ENCODE data around the gene EGFLAM.

EGFLAM gene

DNA sequence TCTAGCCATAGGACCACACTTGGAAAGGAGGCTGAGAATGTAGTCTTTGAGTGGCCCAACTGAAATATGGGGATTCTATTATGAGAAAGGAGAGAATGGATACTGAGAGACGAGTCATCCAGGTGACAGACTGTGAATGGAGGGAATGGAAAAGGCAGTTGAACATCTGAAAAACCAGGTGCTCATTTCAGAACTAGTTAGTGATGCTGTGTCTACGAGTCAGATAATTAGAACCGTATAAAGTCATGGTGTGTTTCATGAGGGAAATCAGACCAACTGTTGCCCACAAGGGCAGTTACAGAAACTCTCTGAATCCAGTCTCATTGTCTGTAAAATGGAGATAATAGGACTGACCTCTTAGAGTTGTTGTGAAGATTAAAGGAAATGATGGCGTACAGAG is 86.5 kb downstream of the EGFLAM start:
- Mint-ChIP-seq H3K4me3 (no peak overlapping the region), H3K36me3 (ENCODE audit: insufficient read depth) (no peaks in the 10 kb centered on the region), H3K4me1 (no peaks in the 10 kb centered on the region), H3K9me3 (no peaks in the 10 kb centered on the region), H3K27me3 (peaks cover 34% of the 10 kb centered on the region), H3K27ac (ENCODE audit: low read depth) (no peak overlapping the region)
- ATAC-seq (replicated peaks; ENCODE audit: extremely low read depth, poor library complexity, severe bottlenecking) (no peak), DNase-seq (ENCODE audit: low spot score in 2 of 2) (no peak)

DNA sequence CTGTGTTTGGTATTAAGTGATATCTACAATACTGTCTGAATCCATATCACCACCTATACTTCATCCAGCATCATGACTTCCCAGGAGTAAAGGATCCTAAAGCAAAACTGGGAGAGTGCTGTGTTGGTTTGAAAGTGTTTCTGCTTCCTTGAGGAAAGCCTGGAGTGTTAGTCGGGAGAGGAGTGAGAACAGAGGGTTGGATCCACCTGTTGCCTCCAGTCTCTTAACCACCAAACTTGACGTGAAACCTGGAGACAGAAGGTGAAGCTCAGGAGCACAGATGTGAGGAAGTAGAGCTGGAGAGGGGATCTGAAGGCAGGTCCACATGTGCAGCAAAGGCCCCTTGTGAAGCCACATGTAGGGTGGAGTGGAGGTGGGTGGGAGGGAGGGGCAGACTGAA is 88.2 kb downstream of the EGFLAM start:
- H3K27me3 Mint-ChIP-seq, result peaks cover 17% of the 10 kb centered on the region
- no peak for ATAC-seq (replicated peaks; ENCODE audit: extremely low read depth, poor library complexity, severe bottlenecking)
- H3K9me3 Mint-ChIP-seq, result no peaks in the 10 kb centered on the region
- no peak for DNase-seq (ENCODE audit: low spot score in 2 of 2)
- no peak overlapping the region for H3K4me3 Mint-ChIP-seq
- H3K27ac Mint-ChIP-seq (ENCODE audit: low read depth), result no peak overlapping the region
- H3K36me3 Mint-ChIP-seq (ENCODE audit: insufficient read depth), result no peaks in the 10 kb centered on the region
- H3K4me1 Mint-ChIP-seq, result no peaks in the 10 kb centered on the region

DNA sequence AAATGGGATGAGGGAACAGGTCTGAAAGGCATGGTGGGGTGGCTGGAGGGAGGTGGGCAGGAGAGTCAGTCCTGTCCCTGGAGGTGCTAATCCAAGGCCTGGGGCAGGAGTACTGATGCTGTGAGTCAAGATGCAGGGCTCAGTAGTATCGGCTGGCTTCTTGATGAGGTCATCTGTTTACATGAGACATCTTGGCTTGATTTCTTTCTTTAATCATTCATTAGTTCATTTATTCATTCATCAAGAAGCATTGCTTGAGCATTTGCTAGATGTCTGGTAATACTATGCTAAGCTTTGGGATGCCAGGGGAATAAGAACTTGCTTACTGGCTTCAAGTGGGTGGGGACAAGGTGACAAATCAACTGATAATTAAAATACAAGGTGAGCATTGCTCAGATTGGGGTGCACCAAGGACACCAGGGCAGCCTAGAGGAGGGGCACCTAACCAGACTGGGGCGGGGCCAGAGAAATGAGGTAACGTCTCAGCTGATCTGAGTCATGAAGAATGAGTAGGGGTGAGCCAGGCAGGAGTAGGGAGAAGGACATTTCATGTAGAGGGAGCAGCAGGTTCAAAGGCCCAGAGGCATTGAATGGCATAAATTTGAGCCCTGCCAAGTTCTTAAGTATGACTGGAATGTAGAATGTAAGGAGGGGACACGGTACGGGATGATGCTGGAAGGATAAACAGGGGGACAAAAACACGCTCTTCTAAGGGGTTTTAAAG is 88.8 kb downstream of the EGFLAM start:
- no peak overlapping the region for H3K27ac Mint-ChIP-seq (ENCODE audit: low read depth)
- DNase-seq (ENCODE audit: low spot score in 2 of 2), result no peak
- H3K36me3 Mint-ChIP-seq (ENCODE audit: insufficient read depth), result no peaks in the 10 kb centered on the region
- no peak overlapping the region for H3K4me3 Mint-ChIP-seq
- H3K4me1 Mint-ChIP-seq, result no peaks in the 10 kb centered on the region
- H3K27me3 Mint-ChIP-seq, result peaks cover 12% of the 10 kb centered on the region
- H3K9me3 Mint-ChIP-seq, result no peaks in the 10 kb centered on the region
- no peak for ATAC-seq (replicated peaks; ENCODE audit: extremely low read depth, poor library complexity, severe bottlenecking)

DNA sequence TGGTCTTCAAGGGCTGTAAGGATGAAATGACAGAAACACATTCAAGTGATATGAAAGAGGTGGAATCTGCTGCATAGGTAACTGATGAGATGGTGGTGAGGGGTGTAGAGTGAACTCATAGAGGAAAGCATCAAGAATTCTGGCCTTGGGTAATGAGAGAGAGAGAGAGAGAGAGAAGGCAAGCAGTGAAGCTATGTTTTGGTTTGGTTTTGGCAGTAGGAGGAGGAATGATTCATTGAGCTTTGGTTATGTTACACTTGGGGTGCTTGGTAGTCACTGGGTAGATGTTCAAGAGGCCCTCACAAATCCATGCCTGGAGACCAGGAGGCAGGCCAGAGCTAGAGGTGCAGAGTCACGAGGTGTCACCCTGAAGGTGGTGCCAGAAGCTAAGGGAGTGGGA is 89.5 kb downstream of the EGFLAM start:
- H3K9me3 Mint-ChIP-seq, result no peaks in the 10 kb centered on the region
- DNase-seq (ENCODE audit: low spot score in 2 of 2) (no peak), ATAC-seq (replicated peaks; ENCODE audit: extremely low read depth, poor library complexity, severe bottlenecking) (no peak)
- H3K4me1 Mint-ChIP-seq, result no peaks in the 10 kb centered on the region
- H3K36me3 Mint-ChIP-seq (ENCODE audit: insufficient read depth), result no peaks in the 10 kb centered on the region
- no peak overlapping the region for H3K27ac Mint-ChIP-seq (ENCODE audit: low read depth)
- no peak overlapping the region for H3K4me3 Mint-ChIP-seq
- H3K27me3 Mint-ChIP-seq, result peaks cover 12% of the 10 kb centered on the region

DNA sequence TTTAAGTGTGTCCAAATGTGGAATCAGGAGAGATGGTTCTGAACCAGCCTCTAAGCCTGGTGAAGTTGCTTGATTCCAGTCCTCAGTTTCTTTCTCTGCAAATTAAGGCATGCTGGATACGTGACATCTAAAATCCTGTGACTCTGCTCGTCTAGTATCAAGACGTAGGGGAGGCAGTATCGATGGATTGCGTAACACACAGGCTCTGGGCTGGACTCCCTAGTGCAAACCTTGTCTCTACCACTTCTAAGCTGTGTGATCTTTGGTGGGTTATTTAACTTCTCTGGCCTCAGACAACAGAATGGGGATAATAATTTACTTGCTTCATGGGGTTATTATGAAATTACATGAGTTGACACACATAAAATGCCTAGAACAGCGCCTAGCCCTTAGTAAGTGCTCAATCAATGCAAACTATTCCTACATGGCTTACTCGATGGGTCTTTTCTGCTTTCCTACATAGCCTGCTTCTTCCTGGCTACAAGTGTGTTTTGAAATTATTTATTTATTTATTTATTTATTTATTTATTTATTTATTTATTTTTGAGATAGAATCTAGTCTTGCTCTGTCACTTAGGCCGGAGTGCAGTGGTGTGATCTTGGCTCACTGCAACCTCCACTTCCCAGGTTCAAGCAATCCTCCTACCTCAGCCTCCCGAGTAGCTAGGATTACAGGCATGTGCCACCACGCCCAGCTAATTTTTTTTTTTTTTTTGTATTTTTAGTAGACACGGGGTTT is 102.1 kb downstream of the EGFLAM start:
- no peaks in the 10 kb centered on the region for H3K4me1 Mint-ChIP-seq
- peaks cover 2% of the 10 kb centered on the region for H3K36me3 Mint-ChIP-seq (ENCODE audit: insufficient read depth)
- peaks cover 19% of the 10 kb centered on the region for H3K27me3 Mint-ChIP-seq
- DNase-seq (ENCODE audit: low spot score in 2 of 2) (no peak), ATAC-seq (replicated peaks; ENCODE audit: extremely low read depth, poor library complexity, severe bottlenecking) (no peak)
- H3K27ac Mint-ChIP-seq (ENCODE audit: low read depth), result no peak overlapping the region
- no peaks in the 10 kb centered on the region for H3K9me3 Mint-ChIP-seq
- no peak overlapping the region for H3K4me3 Mint-ChIP-seq

DNA sequence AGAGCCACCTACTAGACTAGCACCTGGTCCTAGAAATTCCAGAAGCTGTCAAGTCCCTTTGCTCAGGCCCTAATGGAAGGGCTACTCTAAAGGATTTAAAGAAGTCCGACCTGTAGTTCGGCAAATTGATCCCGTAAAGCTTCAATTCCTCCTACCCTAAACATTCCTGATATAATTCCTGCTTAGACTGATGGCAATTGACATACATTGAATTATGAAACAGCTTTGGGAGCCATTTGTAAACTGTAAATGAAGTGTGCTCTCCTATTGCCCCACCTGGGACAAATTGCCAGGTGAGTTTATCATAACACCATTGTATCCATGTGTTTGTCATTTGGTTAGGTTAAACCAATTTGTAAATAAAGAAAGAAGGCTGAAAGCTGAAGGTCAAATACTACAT is 104.4 kb downstream of the EGFLAM start:
- no peak for ATAC-seq (replicated peaks; ENCODE audit: extremely low read depth, poor library complexity, severe bottlenecking)
- H3K4me1 Mint-ChIP-seq, result no peaks in the 10 kb centered on the region
- peaks cover 30% of the 10 kb centered on the region for H3K27me3 Mint-ChIP-seq
- no peak overlapping the region for H3K27ac Mint-ChIP-seq (ENCODE audit: low read depth)
- no peak overlapping the region for H3K4me3 Mint-ChIP-seq
- DNase-seq (ENCODE audit: low spot score in 2 of 2), result no peak
- peaks cover 2% of the 10 kb centered on the region for H3K36me3 Mint-ChIP-seq (ENCODE audit: insufficient read depth)
- no peaks in the 10 kb centered on the region for H3K9me3 Mint-ChIP-seq

DNA sequence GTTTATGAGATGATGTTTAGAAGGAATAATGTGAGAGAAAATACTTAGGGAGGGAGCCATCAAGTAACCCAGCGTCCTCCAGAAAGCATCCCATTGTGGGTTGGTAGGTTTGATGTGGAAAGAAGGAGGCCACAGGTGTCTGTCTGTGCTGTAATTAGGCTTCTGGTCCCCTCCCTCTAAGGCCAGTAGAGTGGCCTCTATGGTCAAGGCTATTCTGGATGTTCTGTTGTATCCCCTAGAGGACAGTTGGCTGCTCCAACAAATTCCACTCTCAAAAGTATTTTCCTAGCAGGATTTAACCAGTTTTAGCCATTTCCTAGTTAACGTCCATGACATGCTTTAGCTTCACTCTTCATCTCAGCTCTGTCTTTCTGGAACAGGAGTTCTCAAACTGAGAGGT is 106.5 kb downstream of the EGFLAM start:
- Mint-ChIP-seq H3K4me1 (no peaks in the 10 kb centered on the region), H3K36me3 (ENCODE audit: insufficient read depth) (peaks cover 2% of the 10 kb centered on the region), H3K27ac (ENCODE audit: low read depth) (no peak overlapping the region), H3K27me3 (peaks cover 30% of the 10 kb centered on the region), H3K9me3 (no peaks in the 10 kb centered on the region), H3K4me3 (no peak overlapping the region)
- DNase-seq (ENCODE audit: low spot score in 2 of 2) (no peak), ATAC-seq (replicated peaks; ENCODE audit: extremely low read depth, poor library complexity, severe bottlenecking) (no peak)

DNA sequence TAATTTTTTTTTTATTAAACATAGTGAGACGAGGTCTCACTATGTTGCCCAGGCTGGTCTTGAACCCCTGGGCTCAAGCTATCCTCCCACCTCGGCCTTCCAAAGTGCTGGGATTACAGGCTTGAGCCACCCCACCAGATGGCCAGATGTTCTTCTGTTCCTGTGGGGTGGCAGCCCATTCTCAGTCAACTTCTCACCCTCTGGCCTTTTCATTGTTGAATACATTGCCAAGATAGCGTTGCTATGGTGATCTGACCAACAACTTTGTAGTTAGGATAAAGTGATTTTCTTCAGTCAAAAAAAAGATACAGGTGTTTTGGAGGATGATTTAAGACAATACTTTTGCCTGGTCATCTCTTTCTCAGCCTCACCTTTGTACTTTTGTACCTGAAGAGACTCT is 109.1 kb downstream of the EGFLAM start:
- H3K36me3 Mint-ChIP-seq (ENCODE audit: insufficient read depth), result peaks cover 2% of the 10 kb centered on the region

DNA sequence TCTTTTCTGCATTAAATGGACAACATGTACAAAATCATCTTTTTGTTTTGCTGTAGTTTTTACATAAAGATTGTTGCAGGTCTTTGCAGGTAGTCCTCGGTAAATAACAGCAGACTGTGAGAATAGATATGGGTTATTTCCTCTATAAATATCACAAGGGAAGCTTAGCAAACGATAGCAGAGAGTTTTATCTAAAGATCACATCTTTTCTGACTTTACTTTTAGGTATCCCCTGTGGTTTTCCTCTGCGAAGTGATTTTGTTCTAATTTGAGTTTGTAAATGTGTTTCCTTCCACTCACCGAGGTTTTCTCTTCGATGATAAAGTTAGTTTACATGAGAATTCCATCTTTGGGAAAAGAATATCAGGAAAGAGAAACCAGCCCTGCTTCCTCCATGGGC is 109.6 kb downstream of the EGFLAM start:
- H3K4me1 Mint-ChIP-seq, result no peaks in the 10 kb centered on the region
- H3K27ac Mint-ChIP-seq (ENCODE audit: low read depth), result no peak overlapping the region
- ATAC-seq (replicated peaks; ENCODE audit: extremely low read depth, poor library complexity, severe bottlenecking), result no peak
- H3K4me3 Mint-ChIP-seq, result no peak overlapping the region
- no peak for DNase-seq (ENCODE audit: low spot score in 2 of 2)
- no peaks in the 10 kb centered on the region for H3K9me3 Mint-ChIP-seq
- peaks cover 30% of the 10 kb centered on the region for H3K27me3 Mint-ChIP-seq
- peaks cover 2% of the 10 kb centered on the region for H3K36me3 Mint-ChIP-seq (ENCODE audit: insufficient read depth)

More for the DNA sequence above, 109.1 kb downstream of the EGFLAM start:
- ATAC-seq (replicated peaks; ENCODE audit: extremely low read depth, poor library complexity, severe bottlenecking), result no peak
- no peak overlapping the region for H3K27ac Mint-ChIP-seq (ENCODE audit: low read depth)
- no peak for DNase-seq (ENCODE audit: low spot score in 2 of 2)
- H3K4me3 Mint-ChIP-seq, result no peak overlapping the region
- no peaks in the 10 kb centered on the region for H3K9me3 Mint-ChIP-seq
- peaks cover 30% of the 10 kb centered on the region for H3K27me3 Mint-ChIP-seq
- no peaks in the 10 kb centered on the region for H3K4me1 Mint-ChIP-seq

DNA sequence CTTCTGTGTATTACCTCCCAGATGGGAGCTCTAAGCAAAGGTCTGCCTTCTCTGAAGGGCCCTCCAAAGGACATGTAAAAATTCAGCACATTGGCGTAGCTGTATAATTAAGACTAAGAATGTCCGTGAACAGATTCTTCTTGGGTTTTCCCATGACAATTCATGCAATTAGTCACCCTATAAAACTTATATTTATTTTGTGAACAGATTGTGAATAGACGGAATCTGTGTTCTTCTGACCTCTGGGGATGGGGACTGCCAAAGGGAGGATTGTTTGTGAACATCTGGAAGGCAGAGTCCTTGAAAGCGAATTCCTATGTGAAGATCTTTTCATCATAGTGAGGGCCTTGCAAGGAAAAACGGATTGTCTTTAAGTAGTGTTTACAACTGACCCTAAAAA is 111.3 kb downstream of the EGFLAM start:
- Mint-ChIP-seq H3K4me1 (no peaks in the 10 kb centered on the region), H3K27ac (ENCODE audit: low read depth) (no peak overlapping the region), H3K27me3 (peaks cover 32% of the 10 kb centered on the region), H3K36me3 (ENCODE audit: insufficient read depth) (no peaks in the 10 kb centered on the region), H3K4me3 (no peak overlapping the region), H3K9me3 (no peaks in the 10 kb centered on the region)
- DNase-seq (ENCODE audit: low spot score in 2 of 2) (no peak), ATAC-seq (replicated peaks; ENCODE audit: extremely low read depth, poor library complexity, severe bottlenecking) (no peak)

DNA sequence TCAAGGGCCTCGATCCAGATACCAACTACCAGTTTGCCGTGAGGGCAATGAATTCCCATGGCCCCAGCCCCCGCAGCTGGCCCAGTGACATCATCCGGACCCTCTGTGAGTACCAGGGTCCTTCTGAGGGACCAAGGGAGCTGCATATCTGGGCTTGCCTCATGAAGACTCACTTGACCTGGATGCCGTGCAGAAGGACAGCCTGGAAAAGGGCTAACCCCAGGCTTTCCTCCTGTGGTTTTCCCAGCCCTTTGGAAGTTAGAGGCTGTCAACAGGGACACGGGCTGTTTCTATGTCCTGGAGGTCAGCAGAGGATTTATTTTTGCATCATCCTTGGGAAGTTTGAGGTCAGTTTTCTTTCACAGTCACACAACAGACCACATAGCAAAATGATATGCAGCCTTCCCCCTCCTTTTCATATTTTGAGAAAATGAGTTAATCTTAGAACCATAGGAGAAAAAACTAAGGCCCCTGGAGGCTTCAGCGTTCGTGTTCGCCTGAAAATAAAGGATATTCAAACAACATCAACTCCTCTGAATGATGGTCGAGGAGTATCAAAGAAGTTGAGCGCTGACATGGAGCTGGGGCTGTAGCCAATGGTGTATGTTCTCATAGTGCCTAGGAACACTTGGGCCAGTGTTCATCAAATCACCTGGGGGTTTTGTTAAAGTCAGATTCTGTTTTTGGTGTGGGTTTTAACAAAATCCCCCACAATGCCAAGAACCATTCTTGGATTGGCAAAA is 112.2 kb downstream of the EGFLAM start:
- Mint-ChIP-seq H3K36me3 (ENCODE audit: insufficient read depth) (no peaks in the 10 kb centered on the region), H3K4me3 (no peak overlapping the region), H3K4me1 (no peaks in the 10 kb centered on the region), H3K9me3 (no peaks in the 10 kb centered on the region), H3K27ac (ENCODE audit: low read depth) (no peak overlapping the region), H3K27me3 (peaks cover 32% of the 10 kb centered on the region)
- no peak for ATAC-seq (replicated peaks; ENCODE audit: extremely low read depth, poor library complexity, severe bottlenecking)
- DNase-seq (ENCODE audit: low spot score in 2 of 2), result no peak

DNA sequence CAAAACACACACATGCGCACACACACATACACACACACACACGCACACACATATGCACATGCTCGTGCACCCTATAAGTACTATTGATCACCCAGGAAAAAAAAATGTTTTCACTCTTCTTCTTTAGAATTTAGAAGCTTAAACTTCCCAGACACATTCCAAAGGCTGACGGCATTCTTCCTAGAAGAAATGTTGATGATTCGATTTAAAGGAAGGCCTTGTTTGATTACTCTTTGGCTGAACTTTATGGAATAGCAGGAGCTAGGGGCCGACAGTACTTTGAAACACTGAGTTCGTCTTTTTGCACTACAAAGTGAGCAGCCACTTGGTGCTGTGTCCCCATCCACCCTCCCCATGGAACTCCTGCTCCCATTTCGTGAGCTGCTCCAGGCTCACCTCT is 113.2 kb downstream of the EGFLAM start:
- H3K9me3 Mint-ChIP-seq, result no peaks in the 10 kb centered on the region

DNA sequence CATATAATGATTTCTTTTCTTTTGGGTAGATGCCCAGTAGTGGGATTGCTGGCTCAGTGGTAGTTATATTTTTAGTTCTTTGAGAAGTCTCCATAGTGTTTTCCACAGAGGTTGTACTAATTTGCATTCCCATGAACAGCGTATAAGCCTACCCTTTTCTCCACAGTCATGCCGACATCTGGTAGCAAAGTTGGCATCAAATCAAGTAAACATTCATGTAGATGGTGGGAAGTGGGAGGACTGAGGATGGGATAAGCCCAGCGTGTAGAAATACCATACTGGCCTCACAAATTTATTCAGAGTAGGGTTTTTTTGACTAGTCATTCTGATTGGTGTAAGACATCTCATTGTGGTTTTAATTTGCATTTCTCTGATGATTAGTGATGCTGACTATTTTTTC is 115.4 kb downstream of the EGFLAM start:
- Mint-ChIP-seq H3K27ac (ENCODE audit: low read depth) (no peak overlapping the region), H3K4me3 (no peak overlapping the region), H3K27me3 (peaks cover 54% of the 10 kb centered on the region), H3K4me1 (no peaks in the 10 kb centered on the region), H3K9me3 (no peaks in the 10 kb centered on the region), H3K36me3 (ENCODE audit: insufficient read depth) (no peaks in the 10 kb centered on the region)
- ATAC-seq (replicated peaks; ENCODE audit: extremely low read depth, poor library complexity, severe bottlenecking), result no peak
- no peak for DNase-seq (ENCODE audit: low spot score in 2 of 2)

More for the DNA sequence above, 113.2 kb downstream of the EGFLAM start:
- ATAC-seq (replicated peaks; ENCODE audit: extremely low read depth, poor library complexity, severe bottlenecking) (no peak), DNase-seq (ENCODE audit: low spot score in 2 of 2) (no peak)
- Mint-ChIP-seq H3K4me3 (no peak overlapping the region), H3K36me3 (ENCODE audit: insufficient read depth) (no peaks in the 10 kb centered on the region), H3K27me3 (peaks cover 33% of the 10 kb centered on the region), H3K27ac (ENCODE audit: low read depth) (no peak overlapping the region), H3K4me1 (no peaks in the 10 kb centered on the region)
